ENCODE data around the gene PXMP2. TPM values are rescaled to one million over a fixed set of nuclear protein-coding genes. Genes with fewer than 3 reads are reported as not detected.

PXMP2 gene
- total RNA-seq, 1 donor from 2014 or later, result 16.9 TPM

GRCh38 chr12:132664206-132665148 lies 22.9 kb upstream of the PXMP2 start:
- H3K9me3 ChIP-seq, result no peaks in the 10 kb centered on the region
- ATAC-seq (no peak), DNase-seq (no peak)
- H3K27me3 ChIP-seq (ENCODE audit: low read depth), result no peaks in the 10 kb centered on the region
- peaks cover 95% of the 10 kb centered on the region for H3K36me3 ChIP-seq
- H3K27ac ChIP-seq, result no peak overlapping the region
- TF ChIP-seq CTCF (IDR thresholded peaks at IDR 0.05), result no peak
- H3K4me1 ChIP-seq, result no peaks in the 10 kb centered on the region
- no peak overlapping the region for H3K4me3 ChIP-seq
- intact Hi-C loops (cut with DNase I), result no loop called here

- no peak for TF ChIP-seq CTCF (IDR thresholded peaks at IDR 0.05)
- ATAC-seq (no peak), DNase-seq (no peak)
- H3K27me3 ChIP-seq (ENCODE audit: low read depth), result no peaks in the 10 kb centered on the region
- no peaks in the 10 kb centered on the region for H3K9me3 ChIP-seq
- peaks cover 95% of the 10 kb centered on the region for H3K36me3 ChIP-seq
- H3K27ac ChIP-seq, result no peak overlapping the region
- H3K4me1 ChIP-seq, result no peaks in the 10 kb centered on the region
- H3K4me3 ChIP-seq, result no peak overlapping the region
- intact Hi-C loops (cut with DNase I), result no loop called here
Measured at GRCh38 chr12:132665149-132665491, 22.3 kb upstream of the PXMP2 start.

GRCh38 chr12:132665794-132666193 lies 21.6 kb upstream of the PXMP2 start:
- peaks cover 93% of the 10 kb centered on the region for H3K36me3 ChIP-seq
- TF ChIP-seq CTCF (IDR thresholded peaks at IDR 0.05), result no peak
- no peak for ATAC-seq
- H3K4me3 ChIP-seq, result no peak overlapping the region
- H3K9me3 ChIP-seq, result no peaks in the 10 kb centered on the region
- H3K27ac ChIP-seq, result no peak overlapping the region
- no peaks in the 10 kb centered on the region for H3K27me3 ChIP-seq (ENCODE audit: low read depth)
- no peaks in the 10 kb centered on the region for H3K4me1 ChIP-seq
- no peak for DNase-seq
- intact Hi-C loops (cut with DNase I), result no loop called here

GRCh38 chr12:132668191-132669088 lies 18.9 kb upstream of the PXMP2 start:
- H3K4me1 ChIP-seq, result no peaks in the 10 kb centered on the region
- no peak overlapping the region for H3K27ac ChIP-seq
- H3K9me3 ChIP-seq, result no peaks in the 10 kb centered on the region
- no peak for ATAC-seq
- no peak for TF ChIP-seq CTCF (IDR thresholded peaks at IDR 0.05)
- H3K4me3 ChIP-seq, result no peak overlapping the region
- no peak for DNase-seq
- H3K36me3 ChIP-seq, result peaks cover 86% of the 10 kb centered on the region
- no peaks in the 10 kb centered on the region for H3K27me3 ChIP-seq (ENCODE audit: low read depth)
- intact Hi-C loops (cut with DNase I), result no loop called here

- H3K9me3 ChIP-seq, result no peaks in the 10 kb centered on the region
- peaks cover 80% of the 10 kb centered on the region for H3K36me3 ChIP-seq
- DNase-seq (no peak), ATAC-seq (no peak)
- no peak overlapping the region for H3K4me3 ChIP-seq
- no peak overlapping the region for H3K27ac ChIP-seq
- intact Hi-C loops (cut with DNase I), result no loop called here
- no peaks in the 10 kb centered on the region for H3K27me3 ChIP-seq (ENCODE audit: low read depth)
- no peak for TF ChIP-seq CTCF (IDR thresholded peaks at IDR 0.05)
- H3K4me1 ChIP-seq, result no peaks in the 10 kb centered on the region
Measured at GRCh38 chr12:132669166-132669879, 18.1 kb upstream of the PXMP2 start.
